Subcutaneous adipose tissue (tissue), 4 donors: ENCODE measurements around the gene ARV1. TPM values are rescaled to one million over a fixed set of nuclear protein-coding genes. Genes with fewer than 3 reads are reported as not detected.

Experiments used
- CTCF ChIP-seq: fragments of 450-650 bp; IDR thresholded peaks from one replicate; pipeline ENCODE4 v1.5.1; 2016; ENCODE audit warnings: low read depth, mild to moderate bottlenecking, control low read depth, antibody characterized with exemption, moderate library complexity
- total RNA-seq, 4 donors: library from RNA; depleted of rRNA; stranded (reverse); fragments of >200 nt; gene quantifications; one replicate each; pipeline ENCODE4 v1.1.0, GENCODE V29; 2016

Gene ARV1
- total RNA-seq, 4 donors from 2014 or later: 15.4 to 32.6 (median 19.5) TPM

GRCh38 chr1:230976825-230977747 is 1.8 kb upstream of the ARV1 start:
- TF ChIP-seq CTCF: no peak

GRCh38 chr1:230977761-230978490 is 968 bp upstream of the ARV1 start:
- no peak for TF ChIP-seq CTCF

- TF ChIP-seq CTCF: no peak
Measured at GRCh38 chr1:230979389-230979716, 459 bp downstream of the ARV1 start.

- no peak for TF ChIP-seq CTCF
Measured at GRCh38 chr1:230979952-230980351, 1.1 kb downstream of the ARV1 start.

GRCh38 chr1:230982696-230983095 is 3.8 kb downstream of the ARV1 start:
- TF ChIP-seq CTCF: no peak

- TF ChIP-seq CTCF: no peak
Measured at GRCh38 chr1:230983811-230984210, 4.9 kb downstream of the ARV1 start.

GRCh38 chr1:230985711-230986110 is 6.8 kb downstream of the ARV1 start:
- no peak for TF ChIP-seq CTCF
